T-helper 2 cell treated with Interferon-gamma antibody and Interleukin-4, amounts not matched to agents 5 μg/mL and 100 μg/mL, for 36 hours (primary cell): ENCODE results near the gene FOXL2NB.
A peak's percentile ranks its signal among the peaks of the same experiment; 100 is the strongest.
"Not testable (repeated sequence)": the region's sequence is repeated elsewhere in the genome, so short reads cannot be mapped to it uniquely, and the experiment has no call there.

Experiments
- DNase-seq: peaks from one replicate; pipeline ENCODE4 v3.0.0; 2021; ENCODE audit warnings: low spot score
- H3K27ac Mint-ChIP-seq: one replicate; pipeline ENCODE4 v1.8.0; 2021; ENCODE audit warnings: mild to moderate bottlenecking, mixed read lengths
- H3K27me3 Mint-ChIP-seq: one replicate; pipeline ENCODE4 v1.8.0; 2021; ENCODE audit warnings: low read depth, mixed read lengths
- H3K36me3 Mint-ChIP-seq: one replicate; pipeline ENCODE4 v1.8.0; 2021; ENCODE audit warnings: low read depth, mixed read lengths
- H3K4me1 Mint-ChIP-seq: one replicate; pipeline ENCODE4 v1.8.0; 2021; ENCODE audit warnings: low read depth, mixed read lengths
- H3K4me3 Mint-ChIP-seq: one replicate; pipeline ENCODE4 v1.8.0; 2022; ENCODE audit warnings: mild to moderate bottlenecking, moderate library complexity, mixed read lengths
- H3K9me3 Mint-ChIP-seq: one replicate; pipeline ENCODE4 v1.8.0; 2021; ENCODE audit warnings: mixed read lengths

The FOXL2NB gene

DNA sequence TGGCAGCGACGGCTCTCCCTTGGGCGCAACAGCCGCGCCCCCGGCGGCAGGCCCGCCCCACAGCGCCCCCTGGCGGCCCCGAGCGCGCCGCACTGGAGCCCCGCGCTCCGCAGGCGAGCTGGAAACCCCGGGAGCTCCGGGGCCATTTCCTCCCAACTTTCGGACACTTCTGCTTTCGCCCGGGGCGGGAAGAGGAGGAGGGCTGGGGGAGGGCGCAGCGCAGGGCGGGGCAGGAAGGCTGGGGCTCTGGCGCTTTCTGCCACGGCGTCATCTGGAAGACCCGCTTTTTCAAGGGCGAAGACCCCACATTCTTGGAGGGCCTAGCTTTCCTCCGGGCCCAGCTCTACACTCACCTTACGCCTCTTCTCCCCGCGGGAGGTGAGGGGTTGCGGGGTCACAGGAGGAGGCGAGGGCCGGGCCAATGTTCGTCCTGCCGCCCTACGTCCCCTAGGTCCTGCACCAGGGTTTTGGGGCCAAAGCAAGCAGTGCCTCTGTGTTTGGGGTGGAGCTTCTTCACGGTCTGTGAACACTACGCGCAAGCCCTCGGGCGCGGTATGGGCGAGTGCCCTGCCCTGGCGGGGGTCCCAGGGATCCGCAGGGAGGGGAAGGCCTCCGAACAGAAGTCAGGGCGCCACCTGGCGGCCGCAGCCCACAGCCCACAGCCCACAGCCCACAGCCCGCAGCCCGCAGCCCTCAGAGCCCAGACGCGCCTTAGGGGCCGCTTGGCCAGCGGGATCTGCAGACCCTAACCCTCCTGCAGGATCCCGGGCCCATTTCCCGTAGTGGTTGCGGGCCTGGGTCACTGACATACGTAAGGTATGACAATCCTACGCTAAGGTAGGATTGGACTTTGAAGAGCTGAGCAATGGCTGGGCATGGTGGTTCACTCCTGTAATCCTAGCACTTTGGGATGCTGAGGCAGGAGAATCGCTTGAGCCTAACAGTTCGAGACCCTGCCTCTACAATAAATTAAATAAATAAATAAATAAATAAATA, 31.2 kb upstream of the FOXL2NB start:
- peaks cover 32% of the 10 kb centered on the region for H3K27me3 Mint-ChIP-seq
- peaks cover 3% of the 10 kb centered on the region for H3K4me1 Mint-ChIP-seq
- peak overlapping the region; percentile 86 for H3K4me3 Mint-ChIP-seq
- no peaks in the 10 kb centered on the region for H3K36me3 Mint-ChIP-seq
- DNase-seq: peak; percentile 83
- peak overlapping the region; percentile 60 for H3K27ac Mint-ChIP-seq
- H3K9me3 Mint-ChIP-seq: no peaks in the 10 kb centered on the region

DNA sequence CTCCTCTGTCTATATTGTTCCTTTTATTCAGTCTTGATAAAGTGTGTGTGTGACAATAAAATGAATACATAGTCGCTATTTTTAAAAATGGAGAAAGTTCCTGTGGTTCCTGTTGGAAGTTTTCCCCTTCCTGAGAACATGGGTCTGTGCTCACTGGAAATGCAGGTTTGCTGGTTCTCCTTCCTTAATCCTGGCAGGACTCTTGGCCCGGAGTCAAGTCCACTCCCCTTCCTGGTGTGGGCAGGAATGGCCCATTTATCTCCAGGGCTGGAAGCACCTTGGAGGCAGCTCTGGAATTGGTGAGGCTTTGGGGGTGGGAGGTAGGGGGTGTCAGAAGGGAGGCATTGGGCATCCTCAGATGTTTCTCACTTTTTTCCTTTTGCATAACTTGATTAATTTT, 30.2 kb upstream of the FOXL2NB start:
- DNase-seq: no peak
- peaks cover 3% of the 10 kb centered on the region for H3K4me1 Mint-ChIP-seq
- H3K27me3 Mint-ChIP-seq: peaks cover 32% of the 10 kb centered on the region
- no peak overlapping the region for H3K27ac Mint-ChIP-seq
- H3K4me3 Mint-ChIP-seq: no peak overlapping the region
- no peaks in the 10 kb centered on the region for H3K36me3 Mint-ChIP-seq
- H3K9me3 Mint-ChIP-seq: no peaks in the 10 kb centered on the region

DNA sequence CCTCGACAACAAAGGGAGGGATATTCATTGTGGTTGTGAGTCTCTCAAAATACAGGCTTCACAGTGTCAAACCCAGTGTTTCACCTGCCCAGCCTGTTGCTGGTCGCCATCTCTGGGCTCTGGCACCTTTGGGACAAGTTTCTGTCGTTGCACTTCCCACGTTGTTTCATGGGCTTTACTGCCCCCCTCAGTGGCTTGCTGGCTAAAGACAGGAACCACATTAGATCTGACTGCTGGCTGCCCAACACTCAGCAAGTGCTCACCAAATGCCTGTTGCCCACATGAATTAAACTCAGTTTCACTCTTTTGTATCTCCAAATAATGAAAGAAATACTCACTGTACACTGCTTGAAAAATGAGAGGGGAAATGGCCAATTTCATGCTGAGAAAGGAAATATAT, 27.7 kb upstream of the FOXL2NB start:
- Mint-ChIP-seq H3K36me3 (no peaks in the 10 kb centered on the region), H3K27ac (no peak overlapping the region), H3K4me3 (no peak overlapping the region), H3K9me3 (no peaks in the 10 kb centered on the region), H3K4me1 (peaks cover 6% of the 10 kb centered on the region), H3K27me3 (peaks cover 25% of the 10 kb centered on the region)
- no peak for DNase-seq

DNA sequence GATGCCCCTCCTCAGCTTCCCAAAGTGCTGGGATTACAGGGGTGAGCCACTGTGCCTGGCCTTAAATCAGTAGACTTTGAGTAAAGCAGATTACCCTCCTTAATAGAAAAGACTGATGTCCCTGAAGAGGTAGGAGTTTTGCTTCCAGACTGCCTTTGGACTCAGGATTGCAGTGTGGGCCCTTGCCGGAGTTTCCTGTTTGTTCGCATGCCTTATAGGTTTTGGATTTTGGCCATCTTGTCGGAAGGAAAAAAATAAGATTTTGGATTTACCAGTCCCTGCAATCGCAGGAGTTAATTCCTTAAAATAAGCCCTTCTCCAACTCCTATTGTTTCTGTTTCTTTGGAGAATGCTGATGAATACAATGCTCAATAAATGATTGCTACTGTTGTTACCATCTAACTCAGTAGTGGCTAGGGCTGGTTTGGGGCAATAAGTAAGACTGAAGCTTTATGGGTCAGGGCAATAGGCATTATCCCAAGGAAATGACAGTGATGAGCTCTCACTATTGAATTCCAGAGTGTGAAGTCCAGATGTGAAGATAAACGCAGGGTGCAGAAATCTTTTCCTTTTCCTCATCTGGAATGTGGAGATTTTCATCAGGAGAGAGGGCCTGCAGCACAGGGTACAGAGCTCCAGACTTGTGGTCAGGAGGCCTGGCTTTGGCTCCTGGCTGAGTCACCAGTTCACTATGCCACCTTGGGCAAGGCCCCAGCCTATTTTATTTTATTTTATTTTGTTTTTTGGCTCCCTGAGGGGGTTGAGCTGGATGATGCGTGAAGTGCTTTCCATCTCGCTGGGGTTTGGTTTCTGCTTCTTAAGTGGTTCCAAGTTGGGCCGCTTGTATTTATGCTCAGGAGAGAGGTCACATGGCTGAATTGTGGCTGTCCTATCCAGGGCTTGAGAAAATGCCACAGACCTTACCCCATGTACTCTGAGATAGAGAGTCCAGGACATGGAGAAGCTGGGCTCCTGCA, 25.4 kb upstream of the FOXL2NB start:
- no peaks in the 10 kb centered on the region for H3K36me3 Mint-ChIP-seq
- peaks cover 27% of the 10 kb centered on the region for H3K27me3 Mint-ChIP-seq
- no peak overlapping the region for H3K4me3 Mint-ChIP-seq
- H3K27ac Mint-ChIP-seq: no peak overlapping the region
- peaks cover 3% of the 10 kb centered on the region for H3K4me1 Mint-ChIP-seq
- no peak for DNase-seq
- H3K9me3 Mint-ChIP-seq: no peaks in the 10 kb centered on the region

DNA sequence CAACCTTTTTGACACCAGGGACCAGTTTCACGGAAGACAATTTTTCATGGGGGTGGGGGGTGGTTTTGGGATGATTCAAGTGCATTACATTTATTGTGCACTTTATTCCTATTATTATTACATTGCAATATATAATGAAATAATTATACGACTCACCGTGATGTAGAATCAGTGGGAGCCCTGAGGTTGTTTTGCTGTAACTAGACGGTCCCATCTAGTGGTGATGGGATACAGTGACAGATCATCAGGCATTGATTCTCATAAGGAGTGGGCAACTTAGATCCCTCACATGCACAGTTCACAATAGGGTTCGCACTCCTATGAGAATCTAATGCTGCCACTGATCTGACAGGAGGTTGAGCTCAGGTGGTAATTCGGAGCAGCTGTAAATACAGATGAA, 24.6 kb upstream of the FOXL2NB start:
- not testable (repeated sequence) for H3K9me3 Mint-ChIP-seq, H3K4me3 Mint-ChIP-seq, H3K4me1 Mint-ChIP-seq, DNase-seq, H3K27ac Mint-ChIP-seq, H3K36me3 Mint-ChIP-seq
- peaks cover 25% of the 10 kb centered on the region for H3K27me3 Mint-ChIP-seq

DNA sequence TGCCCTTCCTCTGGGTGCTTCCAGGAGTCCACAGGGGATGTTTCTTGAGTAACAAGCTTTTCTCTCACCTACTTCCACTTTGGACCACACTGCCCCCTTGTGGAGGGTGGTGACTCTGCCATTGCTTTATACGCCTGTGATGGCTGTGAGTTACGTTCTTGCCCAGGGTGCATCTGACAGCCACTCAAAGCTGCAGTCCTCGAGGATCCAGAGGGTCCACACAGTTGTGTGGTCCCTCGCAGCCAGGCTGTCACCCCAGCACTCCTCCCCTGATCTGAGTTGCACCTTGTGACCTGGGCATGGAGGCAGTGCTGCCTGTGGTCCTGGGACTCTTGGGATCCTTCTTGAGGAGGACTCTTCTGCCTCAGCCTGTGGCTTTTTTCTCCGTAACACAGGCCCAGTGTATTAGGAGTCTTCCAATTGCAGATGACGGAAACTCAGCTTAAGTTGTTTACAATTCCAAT, 23.5 kb upstream of the FOXL2NB start:
- Mint-ChIP-seq H3K4me3 (no peak overlapping the region), H3K36me3 (no peaks in the 10 kb centered on the region), H3K27ac (no peak overlapping the region), H3K9me3 (no peaks in the 10 kb centered on the region), H3K27me3 (peaks cover 16% of the 10 kb centered on the region), H3K4me1 (peaks cover 3% of the 10 kb centered on the region)
- DNase-seq: peak; percentile 75

DNA sequence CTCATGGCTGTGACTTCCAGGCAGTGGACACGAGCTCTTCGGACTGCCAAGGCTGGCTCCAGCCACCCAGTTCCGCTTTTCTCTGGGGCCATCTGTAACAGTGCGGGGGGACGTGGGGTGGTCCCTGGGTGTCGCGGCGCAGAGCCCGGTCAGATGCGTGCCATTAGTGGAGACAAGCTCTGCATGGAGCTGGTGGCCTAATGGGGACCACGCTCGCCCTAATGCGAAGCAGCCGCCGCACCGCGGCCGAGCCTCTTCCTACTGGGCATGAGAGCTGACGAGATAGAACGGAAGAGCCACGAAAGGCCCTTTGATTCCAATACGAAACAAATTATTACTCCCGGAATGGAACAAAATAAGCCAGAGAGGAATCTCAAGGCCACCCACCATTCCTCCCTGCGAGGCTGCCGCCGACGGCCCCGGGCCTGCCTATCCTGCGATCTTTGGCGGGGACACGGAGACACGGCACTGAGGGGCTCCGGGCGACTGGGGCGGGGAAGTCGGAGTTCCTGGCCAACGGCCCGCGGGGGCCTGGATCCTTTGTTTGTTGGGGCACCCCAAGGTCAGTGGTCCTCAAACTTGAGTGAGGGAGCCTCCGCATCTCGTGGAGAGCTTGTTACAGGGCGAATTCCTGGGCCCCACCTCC, 18.2 kb upstream of the FOXL2NB start:
- Mint-ChIP-seq H3K36me3 (no peaks in the 10 kb centered on the region), H3K4me3 (no peak overlapping the region), H3K27ac (no peak overlapping the region), H3K4me1 (no peaks in the 10 kb centered on the region), H3K9me3 (no peaks in the 10 kb centered on the region), H3K27me3 (peaks cover 26% of the 10 kb centered on the region)
- no peak for DNase-seq

DNA sequence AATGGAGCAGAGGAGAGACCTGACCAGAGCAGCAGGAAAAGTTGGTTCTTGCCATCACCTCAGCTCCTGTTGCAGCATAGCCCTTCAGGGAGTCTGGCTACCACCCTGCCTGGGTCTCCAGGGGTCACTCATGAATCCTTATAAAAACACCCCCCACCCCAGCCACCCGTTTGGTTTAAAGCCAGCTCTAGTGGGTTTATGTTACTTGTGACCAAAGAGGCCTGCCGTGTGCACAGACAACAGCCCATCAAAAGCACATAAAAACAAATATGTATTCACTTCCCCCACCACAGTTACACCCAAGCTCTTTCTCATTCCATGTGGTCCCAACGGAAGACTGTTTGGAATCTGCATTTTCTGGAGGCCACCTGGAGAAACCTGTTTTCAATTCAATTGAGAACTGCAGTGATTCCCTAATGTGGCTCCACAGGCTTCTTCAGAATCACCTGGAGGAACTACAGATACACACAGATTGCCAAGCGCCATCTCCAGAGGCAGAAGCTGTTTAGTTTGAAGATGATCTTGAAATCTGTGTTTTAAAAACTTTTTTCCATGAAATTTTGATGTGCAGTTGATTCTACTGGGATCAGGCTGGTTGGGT, 13.8 kb upstream of the FOXL2NB start:
- H3K4me1 Mint-ChIP-seq: peaks cover 8% of the 10 kb centered on the region
- no peak for DNase-seq
- no peaks in the 10 kb centered on the region for H3K36me3 Mint-ChIP-seq
- no peak overlapping the region for H3K4me3 Mint-ChIP-seq
- H3K27ac Mint-ChIP-seq: no peak overlapping the region
- H3K9me3 Mint-ChIP-seq: no peaks in the 10 kb centered on the region
- peaks cover 52% of the 10 kb centered on the region for H3K27me3 Mint-ChIP-seq

DNA sequence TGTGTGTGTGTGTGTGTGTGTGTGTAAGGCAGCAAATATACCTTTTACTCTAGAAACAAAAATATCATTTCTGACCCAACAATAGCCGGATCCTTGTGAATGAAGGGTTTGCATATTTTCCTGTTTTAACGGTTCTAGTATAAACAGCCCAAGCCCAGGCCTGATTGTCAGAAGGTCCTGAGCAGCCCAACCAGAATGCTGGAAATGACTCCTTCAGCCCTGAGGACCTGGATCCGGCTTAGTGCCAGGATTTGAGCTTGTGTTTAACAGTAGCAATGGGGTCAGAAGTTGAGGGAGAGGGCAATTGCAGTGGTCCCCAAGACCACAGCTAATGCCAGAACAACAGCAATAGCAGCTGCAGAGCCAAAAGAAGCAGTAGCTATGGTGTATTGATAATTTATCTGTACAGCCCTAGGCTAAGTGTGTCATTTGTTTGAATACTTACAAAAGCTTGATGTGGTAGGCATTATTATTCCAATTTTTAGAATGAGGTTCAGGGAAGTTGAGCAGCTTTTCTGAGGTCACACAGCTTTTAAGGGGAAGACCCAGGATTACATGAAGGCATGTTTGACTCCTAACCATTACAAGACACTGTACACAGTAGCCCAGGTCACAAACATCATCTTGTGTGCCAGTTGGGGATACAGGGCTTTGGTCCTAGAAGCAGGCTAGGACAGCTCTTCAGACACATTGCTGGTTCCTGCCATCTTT, 12.9 kb upstream of the FOXL2NB start:
- H3K27me3 Mint-ChIP-seq: peaks cover 62% of the 10 kb centered on the region
- no peak for DNase-seq
- H3K4me3 Mint-ChIP-seq: no peak overlapping the region
- no peaks in the 10 kb centered on the region for H3K9me3 Mint-ChIP-seq
- H3K27ac Mint-ChIP-seq: no peak overlapping the region
- H3K4me1 Mint-ChIP-seq: peaks cover 8% of the 10 kb centered on the region
- no peaks in the 10 kb centered on the region for H3K36me3 Mint-ChIP-seq

DNA sequence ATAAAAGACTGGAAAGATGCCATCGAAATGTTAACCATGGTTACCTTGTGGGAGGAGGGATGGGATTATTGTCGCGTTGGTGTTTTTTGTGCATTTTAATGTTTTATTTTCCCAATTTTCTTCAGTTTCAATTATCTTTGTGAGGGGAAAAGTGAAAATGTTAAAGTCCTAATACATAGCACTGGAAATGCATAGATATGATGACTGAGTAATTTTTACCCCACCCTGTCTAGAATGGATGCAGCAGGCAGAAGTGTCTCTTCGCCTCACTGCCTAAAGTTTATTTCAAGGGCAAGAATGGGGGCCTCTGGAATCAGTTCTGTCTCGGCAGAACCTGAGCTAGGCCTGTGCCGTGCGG, 11.5 kb upstream of the FOXL2NB start:
- Mint-ChIP-seq H3K9me3 (no peaks in the 10 kb centered on the region), H3K4me3 (peak overlapping the region; percentile 71), H3K27me3 (peaks cover 75% of the 10 kb centered on the region), H3K36me3 (no peaks in the 10 kb centered on the region), H3K4me1 (peaks cover 8% of the 10 kb centered on the region), H3K27ac (no peak overlapping the region)
- no peak for DNase-seq

DNA sequence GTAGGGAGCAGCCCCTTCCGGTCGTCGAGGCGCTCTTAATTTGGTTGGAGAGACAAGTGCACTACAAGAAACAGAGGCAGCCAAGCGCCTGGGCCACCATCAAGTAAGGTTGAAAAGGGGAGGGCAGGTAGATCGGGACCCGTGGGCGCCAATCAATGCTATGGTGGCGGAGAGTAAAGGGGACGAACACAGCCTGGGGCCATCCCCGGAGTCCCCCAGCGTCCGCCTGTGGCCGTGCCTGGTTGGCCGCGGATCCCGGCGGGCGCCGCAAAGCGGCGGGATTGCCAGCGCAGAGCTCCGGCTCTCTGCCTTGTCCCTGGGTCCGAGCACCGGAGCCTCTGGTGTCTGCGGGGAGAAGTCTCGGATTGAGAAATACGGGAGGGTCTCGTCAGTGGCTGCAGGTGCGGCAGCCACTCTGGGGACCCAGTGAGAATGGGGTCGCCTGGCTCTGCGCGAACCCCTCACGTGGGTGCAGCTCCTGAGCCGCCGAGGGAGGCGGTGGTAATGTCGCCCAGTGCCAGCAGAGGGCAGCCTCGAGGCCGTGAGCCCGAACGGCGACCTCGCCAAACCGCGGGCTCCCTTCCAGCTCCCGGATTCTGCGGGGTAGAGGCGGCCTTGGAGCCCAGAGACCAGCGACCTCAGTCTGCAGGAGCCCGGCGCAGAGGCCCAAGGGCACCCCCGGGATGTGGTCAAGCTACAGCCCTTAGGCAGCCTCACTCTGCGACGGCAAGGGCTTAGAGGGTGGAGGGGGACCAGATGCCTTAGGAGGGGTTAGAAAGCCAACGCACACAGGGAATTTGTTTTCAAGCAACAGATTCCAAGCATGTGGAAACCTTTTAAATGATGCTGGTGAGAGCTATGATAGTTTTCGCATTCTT, 10.9 kb upstream of the FOXL2NB start:
- no peaks in the 10 kb centered on the region for H3K36me3 Mint-ChIP-seq
- no peaks in the 10 kb centered on the region for H3K9me3 Mint-ChIP-seq
- H3K4me1 Mint-ChIP-seq: peaks cover 8% of the 10 kb centered on the region
- peaks cover 79% of the 10 kb centered on the region for H3K27me3 Mint-ChIP-seq
- no peak overlapping the region for H3K27ac Mint-ChIP-seq
- peak; percentile 57 for DNase-seq
- peak overlapping the region; percentile 71 for H3K4me3 Mint-ChIP-seq
